T-helper 2 cell treated with Interferon-gamma antibody and Interleukin-4, amounts not matched to agents 5 μg/mL and 100 μg/mL, for 36 hours (primary cell): Measurements from ENCODE around the gene TGFBR1.
A peak's percentile ranks its signal among the peaks of the same experiment; 100 is the strongest.

Experiments used
- DNase-seq: peaks from one replicate; pipeline ENCODE4 v3.0.0; 2021; ENCODE audit warnings: low spot score
- H3K27ac Mint-ChIP-seq: one replicate; pipeline ENCODE4 v1.8.0; 2021; ENCODE audit warnings: mild to moderate bottlenecking, mixed read lengths
- H3K27me3 Mint-ChIP-seq: one replicate; pipeline ENCODE4 v1.8.0; 2021; ENCODE audit warnings: low read depth, mixed read lengths
- H3K36me3 Mint-ChIP-seq: one replicate; pipeline ENCODE4 v1.8.0; 2021; ENCODE audit warnings: low read depth, mixed read lengths
- H3K4me1 Mint-ChIP-seq: one replicate; pipeline ENCODE4 v1.8.0; 2021; ENCODE audit warnings: low read depth, mixed read lengths
- H3K4me3 Mint-ChIP-seq: one replicate; pipeline ENCODE4 v1.8.0; 2022; ENCODE audit warnings: mild to moderate bottlenecking, moderate library complexity, mixed read lengths
- H3K9me3 Mint-ChIP-seq: one replicate; pipeline ENCODE4 v1.8.0; 2021; ENCODE audit warnings: mixed read lengths

TGFBR1 gene

DNA sequence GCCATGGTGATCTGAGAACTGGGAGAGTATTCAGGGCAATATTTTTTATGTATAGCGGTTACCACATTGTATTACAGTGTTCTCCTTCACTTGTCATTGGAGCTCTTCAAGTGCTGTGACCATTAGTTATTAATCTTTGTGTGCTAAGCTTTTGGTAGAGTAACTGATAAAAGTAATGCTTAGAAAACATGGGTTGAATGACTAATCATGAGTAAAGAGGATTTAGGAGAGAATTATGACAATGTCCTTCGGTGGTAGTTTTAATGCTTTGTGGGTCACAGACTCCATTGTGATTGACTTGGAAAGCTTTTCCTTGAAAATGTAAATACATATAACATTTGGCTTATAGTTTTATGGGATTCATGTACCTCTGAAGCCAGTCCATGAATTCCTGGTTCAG, 21.4 kb downstream of the TGFBR1 start:
- Mint-ChIP-seq H3K27me3 (no peaks in the 10 kb centered on the region), H3K27ac (no peak overlapping the region), H3K9me3 (peaks cover 3% of the 10 kb centered on the region), H3K4me3 (no peak overlapping the region), H3K36me3 (peaks cover 53% of the 10 kb centered on the region), H3K4me1 (peaks cover 64% of the 10 kb centered on the region)
- no peak for DNase-seq

DNA sequence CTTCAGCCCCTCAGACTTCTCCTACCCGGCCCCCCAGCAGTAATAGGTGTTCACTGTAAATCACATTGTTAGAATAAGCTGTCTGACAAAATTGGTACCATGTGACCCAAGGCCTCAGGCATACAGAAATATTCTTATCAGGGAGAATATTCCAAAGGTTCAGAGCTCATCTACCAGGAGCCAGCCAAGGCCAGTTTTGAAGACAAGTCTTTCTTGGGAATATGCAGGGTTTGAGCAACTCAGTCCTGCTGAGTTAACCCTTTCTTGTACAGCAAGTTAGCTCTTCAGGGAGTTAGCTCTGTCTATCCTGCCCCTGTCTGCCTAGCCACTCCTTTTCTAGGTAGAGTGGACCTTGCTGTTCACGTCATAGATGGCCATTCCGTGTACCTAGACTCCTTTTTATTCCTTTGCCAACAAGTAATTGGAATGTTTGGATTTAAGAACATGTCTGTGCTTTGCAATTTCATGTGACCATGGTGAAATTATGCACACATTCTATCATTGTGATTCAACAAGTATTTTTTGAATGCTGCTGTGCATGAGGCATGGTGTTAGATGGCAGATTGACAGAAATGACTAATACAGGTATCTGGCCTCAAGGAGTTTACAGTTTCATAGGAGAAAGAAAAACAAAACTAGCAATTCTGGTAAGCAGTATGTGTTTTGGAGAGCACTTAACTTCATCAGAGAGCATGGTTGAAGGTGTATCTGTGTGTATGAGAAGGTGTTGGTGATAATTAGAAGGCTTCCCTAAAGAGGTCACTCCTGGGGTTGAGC, 22.6 kb downstream of the TGFBR1 start:
- no peak for DNase-seq
- no peak overlapping the region for H3K4me3 Mint-ChIP-seq
- H3K9me3 Mint-ChIP-seq, result peaks cover 3% of the 10 kb centered on the region
- H3K36me3 Mint-ChIP-seq, result peaks cover 56% of the 10 kb centered on the region
- H3K4me1 Mint-ChIP-seq, result peaks cover 59% of the 10 kb centered on the region
- H3K27ac Mint-ChIP-seq, result peak overlapping the region; percentile 3
- H3K27me3 Mint-ChIP-seq, result no peaks in the 10 kb centered on the region

DNA sequence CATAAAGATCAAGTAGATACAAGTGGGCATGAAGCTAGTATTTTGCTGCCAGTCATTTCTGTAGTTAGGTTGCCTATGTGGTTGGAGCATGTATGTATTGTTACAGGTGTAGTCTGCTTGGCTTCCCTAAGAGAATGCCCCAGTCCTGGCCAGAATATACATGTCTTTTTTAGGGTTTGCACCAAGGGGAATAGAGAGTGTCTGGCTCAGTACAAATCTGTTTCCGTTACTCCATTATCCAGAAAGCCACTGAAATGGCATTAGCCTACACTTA, 23.2 kb downstream of the TGFBR1 start:
- peaks cover 59% of the 10 kb centered on the region for H3K36me3 Mint-ChIP-seq
- DNase-seq, result no peak
- H3K27ac Mint-ChIP-seq, result peak overlapping the region; percentile 3
- no peaks in the 10 kb centered on the region for H3K27me3 Mint-ChIP-seq
- peaks cover 3% of the 10 kb centered on the region for H3K9me3 Mint-ChIP-seq
- H3K4me1 Mint-ChIP-seq, result peaks cover 59% of the 10 kb centered on the region
- no peak overlapping the region for H3K4me3 Mint-ChIP-seq

DNA sequence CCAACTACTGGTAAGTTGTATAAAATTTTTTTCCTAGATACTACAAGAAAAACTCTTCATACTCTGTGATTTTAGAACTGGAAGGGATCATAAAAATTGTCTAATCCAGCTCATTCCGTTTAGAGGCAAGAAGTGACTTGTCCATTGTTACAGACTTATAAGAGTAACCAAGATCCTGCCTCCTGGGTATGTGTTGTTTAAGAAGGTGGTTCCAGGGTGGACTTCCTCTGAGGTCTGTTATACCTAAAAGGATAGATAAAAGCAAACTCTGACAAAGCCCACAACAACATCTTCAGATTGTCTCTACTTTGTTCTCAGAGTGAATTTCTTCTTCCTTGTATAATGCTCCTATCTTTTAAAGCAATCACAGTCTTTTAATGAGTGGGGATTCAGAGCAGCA, 24.2 kb downstream of the TGFBR1 start:
- H3K36me3 Mint-ChIP-seq, result peaks cover 62% of the 10 kb centered on the region
- no peak for DNase-seq
- peak overlapping the region; percentile 23 for H3K27ac Mint-ChIP-seq

DNA sequence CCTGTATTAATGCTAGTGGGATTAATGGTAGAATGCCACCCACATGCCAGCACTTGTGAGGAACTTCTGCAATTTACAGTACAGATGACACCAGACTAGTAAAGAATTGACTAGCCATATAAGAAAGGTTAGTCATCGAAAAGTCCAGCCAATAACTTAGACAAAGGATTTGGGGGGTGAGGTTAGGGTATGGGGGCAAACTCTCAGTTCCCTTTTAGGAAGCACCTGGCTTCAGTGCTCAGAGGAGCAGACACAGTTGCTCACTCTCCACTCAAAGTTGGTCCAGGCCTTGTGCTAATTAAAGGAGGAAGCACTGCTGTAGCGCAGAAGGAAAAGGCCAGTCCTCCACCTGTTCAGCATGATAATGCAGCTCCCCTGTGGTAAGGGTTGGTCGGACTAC, 25.2 kb downstream of the TGFBR1 start:
- H3K27me3 Mint-ChIP-seq, result no peaks in the 10 kb centered on the region
- DNase-seq, result no peak
- no peak overlapping the region for H3K4me3 Mint-ChIP-seq
- H3K36me3 Mint-ChIP-seq, result peaks cover 64% of the 10 kb centered on the region
- H3K9me3 Mint-ChIP-seq, result peaks cover 3% of the 10 kb centered on the region
- peaks cover 63% of the 10 kb centered on the region for H3K4me1 Mint-ChIP-seq
- H3K27ac Mint-ChIP-seq, result no peak overlapping the region

More for the DNA sequence above, 24.2 kb downstream of the TGFBR1 start:
- Mint-ChIP-seq H3K9me3 (peaks cover 3% of the 10 kb centered on the region), H3K27me3 (no peaks in the 10 kb centered on the region), H3K4me3 (peak overlapping the region; percentile 27), H3K4me1 (peaks cover 61% of the 10 kb centered on the region)

DNA sequence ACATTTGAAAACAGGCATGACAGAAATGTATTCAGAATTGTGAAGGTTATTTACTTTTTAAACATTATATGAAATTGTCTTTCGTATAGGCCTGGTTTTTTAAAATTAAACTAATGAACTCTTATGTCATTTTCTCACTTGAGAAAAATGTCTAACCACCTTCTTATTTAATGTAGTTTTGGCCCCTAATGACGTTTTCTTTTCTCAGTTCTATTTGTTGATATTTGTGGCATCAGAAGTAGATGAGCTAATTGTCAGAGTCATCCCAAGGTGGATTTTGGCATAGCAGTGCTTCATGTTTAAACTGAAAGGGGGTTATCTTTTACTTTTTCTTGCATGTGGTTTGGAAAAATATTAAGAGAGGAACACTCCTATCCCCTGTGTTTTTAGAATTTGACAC, 28.2 kb downstream of the TGFBR1 start:
- Mint-ChIP-seq H3K27me3 (no peaks in the 10 kb centered on the region), H3K27ac (no peak overlapping the region), H3K4me3 (no peak overlapping the region), H3K9me3 (no peaks in the 10 kb centered on the region), H3K4me1 (peaks cover 63% of the 10 kb centered on the region), H3K36me3 (peaks cover 49% of the 10 kb centered on the region)
- DNase-seq, result no peak

DNA sequence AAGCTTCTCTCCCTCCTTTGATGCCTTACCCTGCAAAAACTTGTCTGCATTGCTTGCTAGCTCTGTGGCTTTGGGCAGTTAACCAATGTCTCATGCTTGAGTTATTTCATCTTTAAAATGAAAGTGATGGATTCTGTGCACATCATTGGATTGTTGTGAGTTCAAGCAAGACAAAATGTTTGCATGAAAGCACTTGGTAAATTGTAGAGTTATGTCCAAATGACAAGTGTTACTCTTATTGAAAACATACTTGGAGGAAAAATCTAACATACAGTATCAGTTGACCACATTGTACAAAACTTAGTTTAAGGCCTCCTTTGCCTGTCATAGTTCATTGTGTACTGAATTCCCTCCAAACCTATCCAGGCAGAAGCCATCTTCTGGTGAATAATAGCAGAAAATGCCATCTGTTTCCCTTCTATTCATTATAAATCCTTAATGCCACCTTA, 30.0 kb downstream of the TGFBR1 start:
- Mint-ChIP-seq H3K9me3 (no peaks in the 10 kb centered on the region), H3K4me1 (peaks cover 53% of the 10 kb centered on the region), H3K27ac (peak overlapping the region; percentile 60), H3K4me3 (peak overlapping the region; percentile 23), H3K36me3 (peaks cover 53% of the 10 kb centered on the region), H3K27me3 (no peaks in the 10 kb centered on the region)
- DNase-seq, result no peak

DNA sequence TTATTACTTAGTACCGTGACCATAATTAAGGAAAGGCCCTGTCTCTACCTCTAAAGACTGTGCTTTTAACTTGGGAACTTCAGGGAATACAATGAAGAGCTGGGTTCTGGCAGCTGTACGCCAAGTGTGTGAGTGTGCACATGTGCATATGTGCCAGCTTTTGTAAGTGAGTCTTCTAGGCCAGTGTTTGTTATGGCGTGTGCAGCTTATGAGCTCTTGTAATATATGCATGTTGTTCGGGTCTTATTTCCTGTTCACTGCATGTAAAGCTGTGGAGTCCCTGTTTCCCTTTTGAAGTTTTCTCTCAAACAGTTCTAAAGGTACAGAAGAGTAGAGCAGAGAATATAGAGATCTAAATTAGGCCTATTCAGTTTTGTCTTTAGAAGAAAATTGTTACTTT, 30.5 kb downstream of the TGFBR1 start:
- Mint-ChIP-seq H3K27ac (peak overlapping the region; percentile 60), H3K27me3 (no peaks in the 10 kb centered on the region), H3K36me3 (peaks cover 49% of the 10 kb centered on the region), H3K4me1 (peaks cover 50% of the 10 kb centered on the region), H3K9me3 (no peaks in the 10 kb centered on the region), H3K4me3 (peak overlapping the region; percentile 23)
- DNase-seq, result no peak

DNA sequence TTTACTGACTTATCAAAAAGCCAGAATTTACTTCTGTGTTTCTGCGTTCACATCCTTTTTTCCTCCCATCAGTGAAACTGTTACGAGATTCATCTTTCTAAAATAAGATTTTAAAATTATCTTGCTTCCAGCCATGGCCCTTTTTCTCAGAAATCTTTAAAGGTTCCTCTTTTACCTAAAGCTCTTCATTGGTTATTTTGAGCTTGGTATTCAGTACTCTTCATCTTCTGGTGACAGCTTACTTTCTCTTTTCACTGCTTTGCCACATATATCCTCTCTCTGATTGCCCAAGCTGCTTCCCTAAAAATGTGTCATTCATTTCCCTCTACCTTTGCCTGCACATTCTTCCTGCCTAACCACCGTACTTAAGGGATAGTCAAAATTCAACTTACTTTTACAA, 32.3 kb downstream of the TGFBR1 start:
- H3K27me3 Mint-ChIP-seq, result no peaks in the 10 kb centered on the region
- no peak overlapping the region for H3K27ac Mint-ChIP-seq

DNA sequence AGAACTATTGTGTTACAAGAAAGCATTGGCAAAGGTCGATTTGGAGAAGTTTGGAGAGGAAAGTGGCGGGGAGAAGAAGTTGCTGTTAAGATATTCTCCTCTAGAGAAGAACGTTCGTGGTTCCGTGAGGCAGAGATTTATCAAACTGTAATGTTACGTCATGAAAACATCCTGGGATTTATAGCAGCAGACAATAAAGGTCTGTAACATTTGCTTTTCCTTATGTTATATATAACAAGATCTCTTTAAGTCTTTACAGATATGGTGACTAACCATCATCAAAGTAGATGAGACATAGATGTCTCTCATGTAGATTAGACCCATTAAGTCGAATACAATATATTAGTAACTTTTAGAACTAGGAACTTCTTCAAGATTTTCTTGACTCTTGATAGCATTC, 33.0 kb downstream of the TGFBR1 start:
- H3K27me3 Mint-ChIP-seq, result no peaks in the 10 kb centered on the region
- H3K4me1 Mint-ChIP-seq, result peaks cover 45% of the 10 kb centered on the region
- no peak overlapping the region for H3K27ac Mint-ChIP-seq
- no peaks in the 10 kb centered on the region for H3K9me3 Mint-ChIP-seq
- no peak for DNase-seq
- H3K4me3 Mint-ChIP-seq, result no peak overlapping the region
- peaks cover 46% of the 10 kb centered on the region for H3K36me3 Mint-ChIP-seq

More for the DNA sequence above, 32.3 kb downstream of the TGFBR1 start:
- Mint-ChIP-seq H3K9me3 (no peaks in the 10 kb centered on the region), H3K36me3 (peaks cover 47% of the 10 kb centered on the region), H3K4me3 (no peak overlapping the region), H3K4me1 (peaks cover 46% of the 10 kb centered on the region)
- no peak for DNase-seq

DNA sequence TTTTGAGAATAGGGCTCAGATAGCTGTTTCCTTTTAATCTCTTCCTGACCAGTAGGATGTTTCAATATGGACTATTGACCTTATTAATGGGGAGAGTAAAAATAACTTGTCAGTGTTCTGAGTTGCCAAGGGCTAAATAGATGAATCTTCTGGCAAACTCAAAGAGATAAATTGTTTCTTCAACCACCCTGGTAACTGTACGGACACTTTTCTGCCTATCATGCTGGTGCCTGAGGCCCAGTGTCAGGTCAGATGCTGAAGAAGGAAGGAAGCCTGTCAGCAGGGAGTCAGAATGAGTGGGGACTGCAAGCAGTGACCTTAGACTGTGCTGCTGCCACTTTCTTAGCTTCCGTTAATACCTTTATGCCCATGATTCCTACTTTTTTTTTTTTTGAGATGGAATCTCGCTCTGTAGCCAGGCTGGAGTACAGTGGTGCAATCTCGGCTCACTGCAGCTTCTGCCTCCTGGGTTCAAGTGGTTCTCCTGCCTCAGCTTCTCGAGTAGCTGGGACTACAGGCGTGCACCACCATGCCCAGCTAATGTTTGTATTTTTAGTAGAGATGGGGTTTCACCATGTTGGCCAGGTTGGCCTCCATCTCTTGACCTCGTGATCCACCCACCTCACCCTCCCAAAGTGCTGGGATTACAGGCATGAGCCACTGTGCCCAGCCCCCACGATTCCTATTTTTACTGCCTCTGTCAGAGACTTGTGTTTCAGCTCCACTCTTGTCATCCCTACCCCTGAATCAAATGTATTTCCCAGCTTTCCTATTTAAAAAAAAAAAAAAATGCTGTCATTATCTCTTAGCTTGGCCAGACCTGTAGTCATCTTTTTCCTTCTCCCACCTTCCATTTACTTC, 33.7 kb downstream of the TGFBR1 start:
- peaks cover 45% of the 10 kb centered on the region for H3K36me3 Mint-ChIP-seq
- no peaks in the 10 kb centered on the region for H3K9me3 Mint-ChIP-seq
- DNase-seq, result no peak
- no peak overlapping the region for H3K27ac Mint-ChIP-seq
- peaks cover 40% of the 10 kb centered on the region for H3K4me1 Mint-ChIP-seq
- no peak overlapping the region for H3K4me3 Mint-ChIP-seq
- no peaks in the 10 kb centered on the region for H3K27me3 Mint-ChIP-seq

DNA sequence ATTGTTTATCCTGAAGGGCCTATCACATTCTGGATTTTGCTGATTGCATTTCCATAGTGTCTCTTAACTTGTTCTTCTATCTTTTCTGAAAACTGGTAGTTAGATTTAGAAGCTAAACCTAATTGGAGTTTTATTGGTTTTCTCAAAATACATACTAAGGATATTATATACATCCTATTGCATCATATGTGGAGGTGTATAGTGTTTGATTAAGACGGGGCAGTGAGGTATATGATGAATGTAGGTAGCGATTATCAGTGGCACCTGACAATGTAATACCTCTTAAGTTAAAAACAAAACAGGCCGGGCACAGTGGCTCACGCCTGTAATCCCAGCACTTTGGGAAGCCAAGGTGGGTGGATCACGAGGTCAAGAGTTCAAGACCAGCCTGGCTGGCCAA, 35.0 kb downstream of the TGFBR1 start:
- H3K27ac Mint-ChIP-seq, result peak overlapping the region; percentile 16
- peaks cover 34% of the 10 kb centered on the region for H3K4me1 Mint-ChIP-seq
- no peak overlapping the region for H3K4me3 Mint-ChIP-seq
- H3K36me3 Mint-ChIP-seq, result peaks cover 50% of the 10 kb centered on the region
- no peaks in the 10 kb centered on the region for H3K9me3 Mint-ChIP-seq
- no peaks in the 10 kb centered on the region for H3K27me3 Mint-ChIP-seq
- no peak for DNase-seq

DNA sequence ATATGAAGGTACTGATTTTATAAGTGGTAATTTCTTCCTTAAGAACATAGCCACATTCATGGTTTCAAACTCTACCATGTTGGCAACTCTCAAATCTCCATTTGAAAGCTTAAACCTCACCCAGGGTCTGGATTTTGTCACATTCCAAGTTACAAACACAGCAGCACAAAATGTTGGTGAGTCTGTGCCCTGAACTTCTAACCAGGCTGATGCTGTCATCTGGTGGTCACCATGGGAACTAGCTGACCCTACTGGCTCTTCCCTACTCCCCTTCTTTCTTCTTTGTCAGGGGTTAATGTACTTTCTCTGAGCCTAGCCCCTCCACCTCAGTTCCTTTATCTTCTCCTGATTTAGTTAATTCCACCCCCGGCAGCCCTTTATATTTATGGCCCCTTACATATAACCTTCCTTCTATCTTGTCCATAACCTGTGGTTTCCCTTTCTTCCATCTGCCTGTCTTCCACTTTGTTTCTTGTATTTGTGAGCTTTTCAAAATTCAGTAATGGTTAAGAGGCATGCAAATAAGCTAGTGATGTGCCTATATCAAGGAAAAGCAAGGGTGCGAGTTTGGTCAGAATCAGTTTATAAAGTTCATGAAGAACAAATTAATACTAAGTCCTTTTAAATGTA, 35.9 kb downstream of the TGFBR1 start:
- Mint-ChIP-seq H3K27me3 (no peaks in the 10 kb centered on the region), H3K9me3 (no peaks in the 10 kb centered on the region), H3K27ac (peak overlapping the region; percentile 4), H3K36me3 (peaks cover 55% of the 10 kb centered on the region), H3K4me1 (peaks cover 26% of the 10 kb centered on the region), H3K4me3 (no peak overlapping the region)
- DNase-seq, result no peak

DNA sequence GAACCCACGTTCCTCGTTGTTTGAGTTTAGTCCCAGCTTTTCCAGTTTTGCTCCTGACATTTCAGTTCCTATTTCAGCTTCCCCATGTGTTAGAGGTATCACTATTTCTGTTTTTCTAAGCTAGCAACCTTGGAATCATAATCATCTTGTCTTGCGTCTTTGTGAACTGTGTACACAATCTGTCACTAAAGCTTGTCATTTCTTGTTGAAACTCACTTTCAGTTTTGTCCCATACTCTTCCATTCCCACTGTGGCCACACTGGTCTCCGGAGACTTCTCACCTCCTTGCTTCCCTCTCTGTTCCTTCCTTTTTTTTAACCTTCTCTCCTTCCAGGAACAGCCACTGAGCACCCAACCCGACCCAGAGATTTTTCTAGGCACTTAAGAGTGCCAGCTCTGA, 36.9 kb downstream of the TGFBR1 start:
- H3K27ac Mint-ChIP-seq, result no peak overlapping the region
- no peaks in the 10 kb centered on the region for H3K27me3 Mint-ChIP-seq
- no peak for DNase-seq
- no peak overlapping the region for H3K4me3 Mint-ChIP-seq
- no peaks in the 10 kb centered on the region for H3K9me3 Mint-ChIP-seq
- H3K36me3 Mint-ChIP-seq, result peaks cover 64% of the 10 kb centered on the region
- H3K4me1 Mint-ChIP-seq, result peaks cover 20% of the 10 kb centered on the region
